ENCODE results near the gene MICAL2. TPM values are rescaled to one million over a fixed set of nuclear protein-coding genes. Genes with fewer than 3 reads are reported as not detected.

The MICAL2 gene
- total RNA-seq, 2 experiments from 2014 or later, result not detected

DNA sequence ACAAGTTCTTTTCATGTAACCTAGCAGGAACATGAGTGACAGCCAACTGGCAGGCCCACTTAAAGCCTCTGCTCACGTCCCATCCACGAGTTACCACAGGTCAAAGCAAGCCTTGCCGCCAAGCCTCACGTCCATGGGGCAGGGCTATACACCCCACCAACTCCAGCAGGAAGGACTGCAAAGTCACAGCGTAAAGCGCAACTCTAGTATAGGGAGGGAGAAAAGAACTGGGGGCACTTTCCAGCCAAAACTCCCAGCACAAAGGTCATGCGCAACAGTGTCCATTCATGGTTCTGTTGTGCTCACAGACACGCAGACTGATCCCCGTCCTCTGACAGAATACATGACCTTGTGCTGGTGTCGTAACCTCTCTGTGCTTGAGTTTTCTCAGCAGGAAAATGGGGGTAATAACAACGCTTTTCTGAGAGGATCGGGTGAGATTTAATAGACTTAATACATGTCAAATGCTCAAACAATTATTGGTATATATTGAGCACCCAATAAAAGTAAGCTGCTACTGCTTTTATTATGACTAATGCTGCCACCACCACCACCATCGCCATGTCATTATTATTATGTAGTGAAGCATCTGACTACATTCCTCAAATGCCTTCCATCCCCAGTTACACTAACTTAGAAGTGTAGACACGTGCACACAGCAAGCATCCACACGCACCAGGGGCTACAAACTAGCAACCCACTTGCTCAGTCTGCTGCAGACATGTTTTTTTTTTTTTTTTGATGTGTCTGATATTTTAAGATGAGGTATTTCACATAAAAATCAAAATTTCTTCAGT lies 162.6 kb downstream of the MICAL2 start:
- TF ChIP-seq EZH2phosphoT487 (IDR thresholded peaks at IDR 0.05; ENCODE audit: borderline replicate concordance, low read depth, low read length) (no peak), CTCF (conservative IDR thresholded peaks at IDR 0.05; ENCODE audit: low read length) (no peak)
- Histone ChIP-seq H3K79me2 (ENCODE audit: insufficient read depth, low read depth, low read length) (no peaks in the 10 kb centered on the region), H3K9me3 (ENCODE audit: low read length) (no peaks in the 10 kb centered on the region), H3K9me2 (ENCODE audit: insufficient read depth, low read length) (no peaks in the 10 kb centered on the region), H3K4me3 (ENCODE audit: low read depth, low read length, poor library complexity, severe bottlenecking) (no peak overlapping the region), H4K20me1 (ENCODE audit: insufficient read depth, low read length) (no peaks in the 10 kb centered on the region), H3K4me1 (ENCODE audit: insufficient read depth, low read length, poor library complexity, severe bottlenecking) (no peaks in the 10 kb centered on the region), H3K27ac (ENCODE audit: low read depth, low read length, poor library complexity, severe bottlenecking) (no peak overlapping the region), H2AFZ (ENCODE audit: low read length) (no peak overlapping the region), H3K4me2 (ENCODE audit: low read length) (no peak overlapping the region), H3K36me3 (ENCODE audit: insufficient read depth, low read length) (no peaks in the 10 kb centered on the region)
- ChIA-PET CTCF (ENCODE audit: unreplicated experiment) (no interaction called here), POLR2A (no interaction called here)
- no TSS peak for BruUV-seq (replicated peaks)
- DNase-seq (ENCODE audit: low spot score), result no peak
- intact Hi-C loops (cut with micrococcal nuclease; ENCODE audit: unreplicated experiment), result no loop called here

DNA sequence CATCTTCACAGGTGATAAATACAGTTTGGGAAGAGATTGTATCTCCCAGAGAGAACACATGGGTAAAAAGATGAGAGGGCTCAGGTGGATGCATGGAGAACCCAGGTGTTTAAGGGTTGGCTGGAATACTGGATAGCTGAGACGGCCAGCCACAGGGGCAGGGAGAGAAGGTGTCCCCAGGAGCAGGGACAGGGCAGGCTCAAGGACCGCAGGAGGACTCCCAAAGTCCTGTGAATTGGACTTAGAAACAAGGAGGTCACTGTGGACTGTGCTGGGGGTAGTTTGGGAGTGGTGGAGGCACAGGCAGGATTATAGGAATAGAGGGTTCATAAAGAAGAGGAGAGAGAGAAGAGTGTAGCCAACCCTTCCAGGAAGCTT lies 163.2 kb downstream of the MICAL2 start:
- no peaks in the 10 kb centered on the region for H3K4me1 ChIP-seq (ENCODE audit: insufficient read depth, low read length, poor library complexity, severe bottlenecking)
- POLR2A ChIA-PET, result no interaction called here
- no peak overlapping the region for H3K27ac ChIP-seq (ENCODE audit: low read depth, low read length, poor library complexity, severe bottlenecking)
- H3K9me3 ChIP-seq (ENCODE audit: low read length), result no peaks in the 10 kb centered on the region
- no peak overlapping the region for H3K4me2 ChIP-seq (ENCODE audit: low read length)
- intact Hi-C loops (cut with micrococcal nuclease; ENCODE audit: unreplicated experiment), result no loop called here
- no peaks in the 10 kb centered on the region for H3K79me2 ChIP-seq (ENCODE audit: insufficient read depth, low read depth, low read length)
- H4K20me1 ChIP-seq (ENCODE audit: insufficient read depth, low read length), result no peaks in the 10 kb centered on the region
- BruUV-seq (replicated peaks), result no TSS peak
- no peak for DNase-seq (ENCODE audit: low spot score)
- no peak overlapping the region for H2AFZ ChIP-seq (ENCODE audit: low read length)
- no peaks in the 10 kb centered on the region for H3K36me3 ChIP-seq (ENCODE audit: insufficient read depth, low read length)
- H3K4me3 ChIP-seq (ENCODE audit: low read depth, low read length, poor library complexity, severe bottlenecking), result no peak overlapping the region
- TF ChIP-seq CTCF (conservative IDR thresholded peaks at IDR 0.05; ENCODE audit: low read length), result no peak
- no peak for TF ChIP-seq EZH2phosphoT487 (IDR thresholded peaks at IDR 0.05; ENCODE audit: borderline replicate concordance, low read depth, low read length)
- no peaks in the 10 kb centered on the region for H3K9me2 ChIP-seq (ENCODE audit: insufficient read depth, low read length)
- CTCF ChIA-PET (ENCODE audit: unreplicated experiment), result no interaction called here

- Histone ChIP-seq H3K4me2 (ENCODE audit: low read length) (no peak overlapping the region), H3K36me3 (ENCODE audit: insufficient read depth, low read length) (no peaks in the 10 kb centered on the region), H4K20me1 (ENCODE audit: insufficient read depth, low read length) (no peaks in the 10 kb centered on the region), H3K4me3 (ENCODE audit: low read depth, low read length, poor library complexity, severe bottlenecking) (no peak overlapping the region), H3K9me2 (ENCODE audit: insufficient read depth, low read length) (no peaks in the 10 kb centered on the region), H3K9me3 (ENCODE audit: low read length) (no peaks in the 10 kb centered on the region), H3K4me1 (ENCODE audit: insufficient read depth, low read length, poor library complexity, severe bottlenecking) (no peaks in the 10 kb centered on the region), H3K27ac (ENCODE audit: low read depth, low read length, poor library complexity, severe bottlenecking) (no peak overlapping the region), H2AFZ (ENCODE audit: low read length) (no peak overlapping the region), H3K79me2 (ENCODE audit: insufficient read depth, low read depth, low read length) (no peaks in the 10 kb centered on the region)
- ChIA-PET CTCF (ENCODE audit: unreplicated experiment) (no interaction called here), POLR2A (no interaction called here)
- BruUV-seq (replicated peaks), result no TSS peak
- DNase-seq (ENCODE audit: low spot score), result no peak
- TF ChIP-seq EZH2phosphoT487 (IDR thresholded peaks at IDR 0.05; ENCODE audit: borderline replicate concordance, low read depth, low read length) (no peak), CTCF (conservative IDR thresholded peaks at IDR 0.05; ENCODE audit: low read length) (no peak)
- intact Hi-C loops (cut with micrococcal nuclease; ENCODE audit: unreplicated experiment), result no loop called here
Observed at GRCh38 chr11:12274056-12274455, 163.7 kb downstream of the MICAL2 start.

Data from OCI-LY7 (cell line).